Transverse colon (tissue), 4 donors: ENCODE results near the gene HMGCS2. TPM values are rescaled to one million over a fixed set of nuclear protein-coding genes. Genes with fewer than 3 reads are reported as not detected.

Source experiments
- DNase-seq: peaks from one replicate; pipeline ENCODE4 v3.0.0-alpha.2; 2019
- H3K27ac ChIP-seq, 4 donors: fragments of 200-600 bp; sonication (generic); 2 replicates each; pipeline ENCODE4 v1.5.1; 2016 to 2018; ENCODE audit warnings: inconsistent platforms in 4 of 4
- H3K27me3 ChIP-seq: fragments of 200-600 bp; sonication (generic); 2 replicates; pipeline ENCODE4 v1.5.1; 2017; ENCODE audit warnings: inconsistent platforms
- H3K36me3 ChIP-seq, 4 donors: fragments of 200-600 bp; sonication (generic); 2 replicates each; pipeline ENCODE4 v1.5.1; 2017 to 2019; ENCODE audit warnings: inconsistent platforms in 4 of 4
- H3K4me1 ChIP-seq, 4 donors: fragments of 200-600 bp; sonication (generic); 2 replicates each; pipeline ENCODE4 v1.5.1; 2017 to 2020; ENCODE audit warnings: inconsistent platforms in 4 of 4
- H3K4me3 ChIP-seq, 4 donors: fragments of 200-600 bp; sonication (generic); 1 replicate in 1 of 4; 2 replicates in 3 of 4; pipeline versions ENCODE4 v1.5.1 to v1.6.1; 2017 to 2019; ENCODE audit warnings: inconsistent platforms in 4 of 4
- H3K9me3 ChIP-seq, 2 donors: fragments of 200-600 bp; sonication (generic); 2 replicates each; pipeline ENCODE4 v1.5.1; 2017 to 2019; ENCODE audit warnings: inconsistent platforms in 2 of 2
- CTCF ChIP-seq, 5 experiments: fragments of 200-600 bp in 3 of 5; fragments of 450-650 bp in 2 of 5; sonication (generic) in 3 of 5; IDR thresholded peaks; 1 replicate in 2 of 5; 2 replicates in 3 of 5; pipeline ENCODE4 v1.5.1; 2016 to 2017; ENCODE audit warnings: antibody characterized with exemption in 5 of 5, inconsistent platforms in 3 of 5, mild to moderate bottlenecking in 2 of 5, moderate library complexity in 1 of 5
- EP300 ChIP-seq: sonication (generic); formaldehyde crosslinking; IDR thresholded peaks from one replicate; pipeline ENCODE4 v1.6.1; 2017; ENCODE audit warnings: antibody characterized with exemption, low read depth
- POLR2A ChIP-seq: fragments of 450-650 bp; IDR thresholded peaks from one replicate; pipeline ENCODE4 v1.6.1; 2016; ENCODE audit warnings: antibody characterized with exemption, mild to moderate bottlenecking, moderate library complexity
- POLR2AphosphoS5 ChIP-seq, 3 donors: sonication (generic); formaldehyde crosslinking; IDR thresholded peaks; one replicate each; pipeline ENCODE4 v1.6.1; 2016; ENCODE audit warnings: antibody characterized with exemption in 3 of 3
- WGBS, 2 donors: methylation state at CpG; one replicate each; pipeline ENCODE4 v1.1.5; 2018; ENCODE audit warnings: low coverage in 1 of 2; 5-methylcytosine and 5-hydroxymethylcytosine counted together
- in situ Hi-C, 4 donors: fragments of 200-750 bp; cut with MboI; loops; one replicate each; pipeline versions ENCODE4 v1.15.0 to v1.15.1; 2017; ENCODE audit warnings: low sequenced_read_pairs in 3 of 4, low pct_ligation_motif_present in 1 of 4, low pct_unique_long_range_greater_than_20kb in 1 of 4
- intact Hi-C: fragments of 100-400 bp; cut with DNase I; formaldehyde crosslinking; loops from one replicate; pipeline ENCODE4 v1.15.1; 2023; ENCODE audit warnings: low total_unique reads
- total RNA-seq, 4 donors: library from RNA; depleted of rRNA; stranded (reverse); fragments of >200 nt; gene quantifications; one replicate each; pipeline ENCODE4 v1.1.0, GENCODE V29; 2016

The HMGCS2 gene
- total RNA-seq, 4 donors from 2014 or later, result 24.7 to 1,050 (median 278) TPM

GRCh38 chr1:119814288-119814687 is 45.6 kb upstream of the HMGCS2 start:
- in situ Hi-C loops, result no loop called here

GRCh38 chr1:119811985-119812557 is 43.4 kb upstream of the HMGCS2 start:
- in situ Hi-C loops (no loop called here), intact Hi-C loops (no loop called here)
- Histone ChIP-seq H3K4me1 (peaks cover 8 to 40% (median 19%) of the 10 kb centered on the region in 4 donors), H3K36me3 (no peaks in the 10 kb centered on the region), H3K27ac (no peak overlapping the region), H3K27me3 (no peaks in the 10 kb centered on the region), H3K4me3 (no peak overlapping the region), H3K9me3 (no peaks in the 10 kb centered on the region)
- WGBS, 2 donors, result 83 to 100% methylated on average over 1 to 2 of the region's 2 CpGs
- DNase-seq, result no peak
- no peak for TF ChIP-seq POLR2A
- no peak for TF ChIP-seq CTCF (IDR thresholded peaks at IDR 0.05)
- no peak for TF ChIP-seq EP300
- TF ChIP-seq POLR2AphosphoS5 (IDR thresholded peaks at IDR 0.05), result no peak

More at GRCh38 chr1:119814288-119814687, 45.6 kb upstream of the HMGCS2 start:
- Histone ChIP-seq H3K27ac (peak overlapping the region in 1 of 4 donors; percentile 75), H3K4me3 (no peak overlapping the region), H3K9me3 (no peaks in the 10 kb centered on the region), H3K36me3 (no peaks in the 10 kb centered on the region), H3K4me1 (peaks cover 8 to 50% (median 27%) of the 10 kb centered on the region in 4 donors), H3K27me3 (no peaks in the 10 kb centered on the region)
- 55 to 60% methylated on average over 1 of the region's 1 CpG for WGBS, 2 donors
- no peak for DNase-seq
- no peak for TF ChIP-seq POLR2AphosphoS5 (IDR thresholded peaks at IDR 0.05)
- no peak for TF ChIP-seq CTCF (IDR thresholded peaks at IDR 0.05)
- no peak for TF ChIP-seq EP300
- TF ChIP-seq POLR2A, result no peak
- intact Hi-C loops, result no loop called here

GRCh38 chr1:119811387-119811786 is 42.7 kb upstream of the HMGCS2 start, which contains the start of gene REG4:
Gene REG4 (minus strand): TSS chr1:119811460. CDS start chr1:119808769, 2,691 bp downstream.
- H3K27me3 ChIP-seq, result no peaks in the 10 kb centered on the region
- DNase-seq, result no peak
- 57 to 66% methylated on average over 7 of the region's 7 CpGs for WGBS, 2 donors
- no peak for TF ChIP-seq POLR2AphosphoS5 (IDR thresholded peaks at IDR 0.05)
- H3K4me3 ChIP-seq, result no peak within 1 kb of the TSS
- peak within 1 kb of the TSS in 1 of 4 donors; percentile 34 for H3K27ac ChIP-seq
- intact Hi-C loops (no loop called here), in situ Hi-C loops (no loop called here)
- no peaks in the 10 kb centered on the region for H3K36me3 ChIP-seq
- H3K4me1 ChIP-seq, result peaks cover 8 to 34% (median 16%) of the 10 kb centered on the region in 4 donors
- no peaks in the 10 kb centered on the region for H3K9me3 ChIP-seq

- Histone ChIP-seq H3K27ac (no peak overlapping the region), H3K27me3 (no peaks in the 10 kb centered on the region), H3K4me1 (peaks cover under 1 to 14% (median 4%) of the 10 kb centered on the region in 4 donors), H3K9me3 (no peaks in the 10 kb centered on the region), H3K4me3 (no peak overlapping the region), H3K36me3 (no peaks in the 10 kb centered on the region)
- WGBS, 2 donors, result 0 to 1% methylated on average over 3 to 6 of the region's 6 CpGs
- DNase-seq, result peak; percentile 85
- in situ Hi-C loops (loop anchor here in 1 of 4 donors (10.0 kb wide), 2 partner anchors 54 to 56 kb away; no protein-coding TSS in a partner anchor), intact Hi-C loops (no loop called here)
- TF ChIP-seq CTCF (IDR thresholded peaks at IDR 0.05) (peak; percentile 80 to 91 (median 85)), POLR2A (no peak), POLR2AphosphoS5 (IDR thresholded peaks at IDR 0.05) (no peak), EP300 (no peak)
Observed at GRCh38 chr1:119808972-119809550, 40.4 kb upstream of the HMGCS2 start.
